ENCODE results near the gene GDAP2.

Gene GDAP2

DNA sequence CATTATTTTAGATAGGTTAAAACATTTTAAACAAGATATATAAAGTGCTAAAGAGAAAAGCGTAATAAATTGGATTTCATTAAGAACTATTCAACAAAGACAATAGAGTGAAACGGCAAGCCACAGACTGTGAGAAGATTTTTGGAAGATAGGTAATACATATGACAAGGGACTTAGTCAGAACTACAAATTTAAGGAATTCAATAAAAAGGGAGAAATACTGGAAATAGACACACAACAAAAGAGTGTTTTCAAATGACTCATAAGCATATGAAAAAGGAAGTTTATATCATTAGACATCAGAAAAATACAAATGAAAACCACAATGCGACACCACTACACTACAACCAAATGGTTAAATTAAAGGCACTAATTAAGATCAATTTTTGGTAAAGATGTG is 90.5 kb downstream of the GDAP2 start:
- DNase-seq: no peak

DNA sequence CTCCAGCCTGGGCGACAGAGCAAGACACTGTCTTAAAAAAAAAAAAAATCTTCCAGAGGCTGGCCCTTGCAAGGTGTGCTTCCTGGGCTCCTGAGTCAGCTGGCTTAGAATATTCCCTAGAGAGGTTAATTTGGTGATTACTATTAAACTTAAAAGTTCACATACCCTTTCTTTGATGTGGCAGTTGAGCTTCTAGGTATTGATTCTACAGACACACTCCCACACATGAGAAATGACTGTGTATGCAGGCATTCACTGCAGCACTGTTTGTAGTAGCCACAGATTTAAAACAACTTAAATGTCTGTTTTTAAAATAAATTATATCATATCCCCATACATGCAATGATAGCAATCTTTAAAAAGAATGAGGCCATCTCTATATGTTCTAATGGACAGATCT is 93.4 kb downstream of the GDAP2 start:
- no peak for DNase-seq

DNA sequence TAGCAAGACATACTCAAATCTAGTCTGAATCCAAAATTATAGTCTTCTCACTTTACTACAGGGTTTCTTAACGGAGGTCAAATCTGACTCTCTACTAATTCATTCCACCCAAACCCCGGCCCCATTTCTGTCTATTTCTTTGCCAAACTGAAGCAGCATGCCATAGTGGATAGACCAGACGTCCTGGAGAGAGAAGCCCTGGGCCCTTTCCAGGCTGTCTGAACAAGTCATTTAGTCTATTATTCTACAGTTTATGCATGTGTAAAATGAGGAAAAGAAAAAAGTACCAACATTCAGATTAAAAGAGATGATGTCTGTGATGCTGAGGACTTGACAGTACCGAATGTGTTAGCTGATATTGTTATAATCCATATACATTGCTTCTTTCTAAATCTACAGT is 95.0 kb downstream of the GDAP2 start:
- DNase-seq: no peak

- no peak for DNase-seq
Measured at GRCh38 chr1:117832453-117832852, 97.0 kb downstream of the GDAP2 start.

DNA sequence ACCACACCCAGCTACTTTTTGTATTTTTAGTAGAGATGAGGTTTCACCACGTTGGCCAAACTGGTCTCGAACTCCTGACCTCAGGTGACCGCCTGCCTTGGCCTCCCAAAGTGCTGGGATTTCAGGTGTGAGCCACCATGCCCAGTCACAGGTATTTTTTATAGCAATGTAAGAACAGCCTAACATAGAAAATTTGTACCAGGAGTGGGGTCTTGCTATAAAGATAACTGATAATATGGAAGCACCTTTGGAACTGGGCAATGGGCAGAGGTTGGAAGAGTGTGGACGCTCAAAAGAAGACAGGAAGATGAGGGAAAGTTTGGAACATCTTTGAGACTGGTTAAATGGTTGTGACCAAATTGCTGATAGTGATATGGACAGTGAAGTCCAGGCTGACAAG is 99.2 kb downstream of the GDAP2 start:
- no peak for DNase-seq

DNA sequence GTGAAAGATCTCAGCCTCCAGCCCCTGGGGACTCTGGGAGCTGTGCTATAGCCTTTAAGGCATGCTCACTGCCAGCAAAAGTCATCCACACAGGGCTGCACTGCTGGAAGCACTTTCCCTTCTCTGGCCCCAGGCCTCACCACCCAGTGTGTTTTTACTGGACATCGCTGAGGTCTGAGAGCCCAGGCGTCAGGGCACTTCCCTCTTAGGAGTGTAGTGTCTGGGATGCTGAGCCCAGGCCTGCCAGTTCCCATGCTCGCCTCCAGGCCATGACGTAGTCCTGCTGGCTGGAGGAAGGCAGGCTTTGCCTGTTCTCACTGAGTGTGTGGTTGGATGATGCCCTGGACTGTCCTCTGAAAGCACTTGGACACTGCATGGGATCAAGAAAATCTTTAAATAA is 101.2 kb downstream of the GDAP2 start:
- no peak for DNase-seq

DNA sequence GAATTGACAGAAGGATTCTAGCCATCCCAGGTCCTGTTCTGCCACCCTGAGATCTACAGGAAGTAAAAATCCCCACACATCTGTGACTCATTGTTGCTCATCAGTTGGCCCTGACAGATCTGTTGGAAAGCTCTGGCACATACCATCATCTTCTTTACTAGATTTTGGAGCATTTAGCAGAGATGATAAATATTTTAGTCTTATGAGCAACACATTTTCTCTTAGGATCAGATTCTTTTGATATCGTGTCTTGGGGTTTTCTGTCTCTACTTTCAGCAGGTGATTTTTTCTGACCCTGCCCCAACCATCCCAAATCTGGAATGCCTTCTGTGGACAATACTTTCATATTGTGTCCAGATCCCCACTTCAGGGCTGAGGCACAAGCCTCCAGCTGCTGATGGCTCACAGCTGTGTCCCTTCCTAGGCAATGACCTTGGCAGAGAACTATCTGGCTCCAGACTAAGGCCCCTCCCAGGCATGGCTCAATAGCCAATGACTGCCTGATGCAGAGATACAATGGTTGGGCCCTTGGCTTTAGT is 102.8 kb downstream of the GDAP2 start:
- no peak for DNase-seq

DNA sequence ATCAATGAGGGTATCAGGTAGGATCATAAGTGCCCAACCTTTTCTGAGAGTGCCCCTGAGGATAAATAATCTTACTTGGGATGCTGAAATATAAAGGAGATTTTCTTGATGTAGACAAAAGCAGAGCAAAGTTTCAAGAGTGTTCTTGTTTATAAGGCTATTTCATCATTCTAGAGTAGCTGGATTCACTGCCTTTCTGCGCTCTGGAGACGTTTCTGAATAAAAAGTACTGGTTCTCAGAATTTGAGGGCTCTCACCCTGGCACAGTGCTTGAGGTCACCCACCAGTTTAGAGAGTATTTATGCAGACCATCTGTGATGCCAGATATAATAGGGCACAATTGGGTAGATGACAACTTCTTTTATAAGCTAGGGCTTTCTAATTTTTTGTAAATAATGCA is 103.3 kb downstream of the GDAP2 start:
- no peak for DNase-seq

- no peak for DNase-seq
Measured at GRCh38 chr1:117825414-117825813, 104.0 kb downstream of the GDAP2 start.

GRCh38 chr1:117824616-117825015 is 104.8 kb downstream of the GDAP2 start:
- no peak for DNase-seq

DNA sequence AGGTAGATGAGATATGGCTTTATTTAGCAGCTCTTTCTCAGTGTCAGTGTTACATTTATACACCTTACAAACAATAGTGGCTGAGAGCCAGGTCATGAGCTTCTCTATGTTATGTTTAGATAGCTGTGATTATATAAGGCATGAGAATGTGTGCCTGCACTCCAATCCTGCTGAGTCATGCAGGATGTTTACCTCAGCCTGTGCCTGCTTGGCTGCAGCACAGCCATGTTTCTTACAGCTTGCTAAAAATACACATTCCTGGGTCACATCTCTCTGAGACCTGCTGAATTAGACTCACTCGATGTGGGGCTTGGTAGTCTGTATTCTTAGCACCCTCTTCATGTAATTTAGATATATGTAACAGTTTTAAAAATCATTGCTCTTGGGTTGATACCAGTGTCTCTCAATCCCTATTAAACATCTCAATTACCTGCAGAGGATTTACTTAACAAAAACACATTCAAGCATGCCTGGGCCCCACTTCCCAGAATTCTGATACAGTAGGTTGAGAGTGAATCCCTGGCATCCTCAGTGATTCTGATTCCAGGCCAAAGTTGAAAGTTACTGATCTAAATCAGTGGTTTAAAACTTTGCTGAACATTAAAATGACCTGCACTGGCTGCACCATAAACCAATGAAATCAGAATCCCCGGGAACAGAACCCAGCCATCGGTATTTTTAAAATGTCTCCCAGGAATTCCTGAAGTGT is 107.5 kb downstream of the GDAP2 start:
- DNase-seq: no peak

DNA sequence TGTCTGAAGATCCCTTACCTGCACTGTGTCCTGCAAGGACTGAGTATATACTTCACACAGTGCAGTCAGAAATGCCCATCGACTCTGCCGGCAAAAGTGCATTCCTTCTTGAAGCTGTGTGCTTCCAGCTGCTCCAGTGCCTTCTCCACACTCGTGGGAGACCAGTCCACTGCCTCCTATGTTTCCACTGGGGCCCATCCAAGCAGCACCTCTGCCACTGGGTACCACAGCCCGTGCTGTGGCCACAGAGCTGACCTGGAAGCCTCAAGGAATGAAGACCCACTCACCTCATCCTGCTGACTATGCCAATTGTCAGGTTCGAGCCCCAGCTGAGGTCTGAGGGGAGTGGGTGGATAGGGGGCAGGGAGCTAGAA is 108.1 kb downstream of the GDAP2 start:
- DNase-seq: no peak

GRCh38 chr1:117820694-117821381 is 108.6 kb downstream of the GDAP2 start:
- DNase-seq: no peak

DNA sequence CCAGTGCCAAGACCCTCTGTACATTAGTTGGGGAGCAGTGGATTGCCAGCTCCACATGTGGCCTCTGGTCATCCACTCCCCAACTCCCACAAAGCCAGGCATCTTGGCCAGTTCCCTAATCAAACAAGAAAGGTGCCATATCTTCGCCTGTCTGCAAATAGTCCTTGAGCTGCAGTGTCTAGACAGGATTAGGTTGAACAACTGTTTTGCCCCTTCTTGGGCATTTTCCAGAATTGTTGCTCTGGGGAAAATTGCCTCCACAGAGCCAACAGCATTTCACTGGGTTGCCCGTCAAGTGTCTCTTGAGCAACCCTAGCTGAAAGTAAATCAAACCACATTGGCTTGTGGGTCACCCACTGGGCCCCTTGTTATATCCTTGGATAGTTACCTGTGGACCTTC is 109.3 kb downstream of the GDAP2 start:
- no peak for DNase-seq

- DNase-seq: no peak
Measured at GRCh38 chr1:117819301-117819700, 110.1 kb downstream of the GDAP2 start.

GRCh38 chr1:117818456-117818855 is 111.0 kb downstream of the GDAP2 start:
- DNase-seq: no peak

- DNase-seq: no peak
Measured at GRCh38 chr1:117817629-117818028, 111.8 kb downstream of the GDAP2 start.

DNA sequence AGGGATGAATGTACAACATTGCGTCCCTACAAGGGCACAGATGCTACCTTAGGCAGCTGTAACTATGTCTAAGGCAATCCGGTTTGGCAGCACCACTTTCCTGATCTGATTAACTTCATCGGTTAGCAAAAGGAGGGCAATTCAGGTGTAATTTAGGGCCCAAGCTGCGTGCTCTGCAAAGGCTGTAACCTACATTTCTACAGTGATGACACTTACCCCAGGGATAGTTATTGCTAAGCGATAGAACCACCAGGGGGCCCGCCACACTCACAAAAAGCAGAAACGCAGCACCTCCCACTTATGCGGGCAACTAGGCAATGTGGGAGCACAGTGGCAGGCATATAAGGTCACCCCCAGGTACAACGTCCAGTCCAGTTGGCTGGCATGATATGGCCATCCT is 113.5 kb downstream of the GDAP2 start:
- no peak for DNase-seq

DNA sequence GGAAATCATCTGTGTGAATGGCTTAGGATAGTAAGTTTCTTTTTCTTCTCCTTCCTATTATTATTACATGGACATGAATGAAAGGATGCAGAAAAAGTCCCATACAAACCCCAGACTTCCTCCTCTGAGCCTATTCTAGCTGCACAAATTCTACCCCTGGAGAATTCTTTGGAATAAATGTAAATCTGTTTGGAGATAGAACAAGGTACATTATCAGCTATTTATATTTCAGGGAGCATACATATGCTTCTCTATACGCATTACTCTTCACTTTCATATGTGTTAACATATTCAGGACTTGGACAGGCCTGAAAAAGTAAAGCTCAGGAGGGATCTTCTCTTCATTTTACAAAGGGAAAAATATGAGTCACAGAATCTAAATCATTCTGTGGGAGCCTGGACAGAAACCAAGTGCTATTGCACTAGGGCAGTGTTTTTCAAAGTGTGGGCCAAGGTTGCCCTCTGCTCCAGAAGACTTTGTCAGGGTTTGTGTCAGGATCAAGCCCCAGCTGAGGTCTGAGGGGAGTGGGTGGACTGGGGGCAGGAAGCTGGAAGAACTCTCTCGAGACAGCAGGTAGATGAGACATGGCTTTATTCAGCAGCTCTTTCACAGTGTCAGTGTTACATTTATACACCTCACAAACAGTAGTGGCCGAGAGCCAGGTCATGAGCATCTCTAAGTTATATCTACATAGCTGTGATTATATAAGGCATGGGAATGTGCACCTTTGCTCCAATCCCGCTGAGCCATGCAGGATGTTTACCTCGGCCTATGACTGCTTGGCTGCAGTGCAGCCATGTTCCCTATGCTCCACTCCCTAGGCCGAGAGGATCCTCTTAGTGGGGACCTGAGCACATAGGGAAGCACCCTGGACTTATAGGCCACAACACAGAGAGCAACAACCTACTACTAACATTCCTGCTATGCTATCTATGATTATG is 114.3 kb downstream of the GDAP2 start:
- DNase-seq: no peak

Measured in activated T-cell treated with anti-CD3 and anti-CD28 coated beads for 4 hours (primary cell).